MCF 10A (cell line): ENCODE data around the gene FIGLA. TPM values are rescaled to one million over a fixed set of nuclear protein-coding genes. Genes with fewer than 3 reads are reported as not detected.

ENCODE experiments used
- BruUV-seq: library from RNA; stranded (reverse); fragments of 400-500 nt; replicated peaks from 2 replicates; lab custom pipeline; 2021; lab: Mats Ljungman, UMichigan
- CTCF ChIA-PET: fragments of 300-600 bp; sonication (Branson Sonifier 250); formaldehyde crosslinking; extraction: SDS; loops from one replicate; lab custom pipeline; 2021; ENCODE audit warnings: antibody characterized with exemption, inconsistent platforms; lab: Yijun Ruan, JAX
- POLR2A ChIA-PET: fragments of 300-600, 350-650 bp; sonication (Branson Sonifier 250); formaldehyde crosslinking; extraction: SDS; loops from one replicate; lab custom pipeline; 2020; ENCODE audit warnings: antibody characterized with exemption, inconsistent platforms; lab: Yijun Ruan, JAX
- DNase-seq: peaks from one replicate; pipeline ENCODE4 v3.0.0-alpha.2; 2018; ENCODE audit not compliant: unreplicated experiment
- H3K27ac Mint-ChIP-seq: one replicate; pipeline ENCODE4 v1.8.0; 2022; ENCODE audit warnings: mild to moderate bottlenecking, low read depth, mixed read lengths; ENCODE audit not compliant: unreplicated experiment
- H3K27me3 Mint-ChIP-seq: one replicate; pipeline ENCODE4 v1.8.0; 2022; ENCODE audit warnings: mixed read lengths; ENCODE audit not compliant: insufficient read depth, unreplicated experiment
- H3K36me3 Mint-ChIP-seq: one replicate; pipeline ENCODE4 v1.8.0; 2022; ENCODE audit warnings: mild to moderate bottlenecking, moderate library complexity, mixed read lengths; ENCODE audit not compliant: insufficient read depth, unreplicated experiment
- H3K4me1 Mint-ChIP-seq: one replicate; pipeline ENCODE4 v1.8.0; 2022; ENCODE audit warnings: mixed read lengths; ENCODE audit not compliant: insufficient read depth, unreplicated experiment
- H3K4me3 Mint-ChIP-seq: one replicate; pipeline ENCODE4 v1.8.0; 2022; ENCODE audit warnings: mild to moderate bottlenecking, moderate library complexity, mixed read lengths; ENCODE audit not compliant: unreplicated experiment
- H3K9me3 Mint-ChIP-seq: one replicate; pipeline ENCODE4 v1.8.0; 2022; ENCODE audit warnings: mixed read lengths; ENCODE audit not compliant: unreplicated experiment
- intact Hi-C: fragments of 100-400 bp; cut with micrococcal nuclease; formaldehyde crosslinking; loops from 2 replicates; pipeline ENCODE4 v1.14.1; 2022
- total RNA-seq: library from RNA; stranded (reverse); gene quantifications from 2 replicates; pipeline ENCODE4 v1.2.3, GENCODE V29; 2022
- TF ChIP-seq, protein P1 (sequence below): fragments of 200-600 bp; IDR thresholded peaks from one replicate; pipeline ENCODE4 v1.8.0; 2022; ENCODE audit warnings: antibody characterized with exemption, mild to moderate bottlenecking; ENCODE audit not compliant: unreplicated experiment

The FIGLA gene
- total RNA-seq, 1 experiment from 2014 or later, result not detected

DNA sequence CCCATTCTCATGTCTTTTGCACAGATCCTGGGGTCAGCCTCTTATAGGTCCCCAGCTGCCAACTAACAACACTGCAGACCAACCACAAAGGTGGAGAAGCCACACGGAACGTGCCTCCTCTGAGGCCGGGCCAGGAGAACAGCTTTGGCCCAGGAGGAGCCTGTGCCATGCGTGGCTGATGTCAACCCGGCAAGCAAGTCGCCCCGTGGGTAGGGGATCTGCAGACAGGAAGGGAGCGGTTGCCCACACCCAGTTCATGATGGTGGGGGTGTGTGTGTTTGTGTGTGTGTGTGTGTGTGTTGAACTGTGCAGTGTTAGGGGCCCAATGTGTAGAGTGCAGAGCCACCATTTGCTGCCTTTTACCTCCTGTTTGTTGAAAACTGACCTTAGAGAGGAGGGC is 32.4 kb upstream of the FIGLA start:
- TF ChIP-seq, protein P1, sequence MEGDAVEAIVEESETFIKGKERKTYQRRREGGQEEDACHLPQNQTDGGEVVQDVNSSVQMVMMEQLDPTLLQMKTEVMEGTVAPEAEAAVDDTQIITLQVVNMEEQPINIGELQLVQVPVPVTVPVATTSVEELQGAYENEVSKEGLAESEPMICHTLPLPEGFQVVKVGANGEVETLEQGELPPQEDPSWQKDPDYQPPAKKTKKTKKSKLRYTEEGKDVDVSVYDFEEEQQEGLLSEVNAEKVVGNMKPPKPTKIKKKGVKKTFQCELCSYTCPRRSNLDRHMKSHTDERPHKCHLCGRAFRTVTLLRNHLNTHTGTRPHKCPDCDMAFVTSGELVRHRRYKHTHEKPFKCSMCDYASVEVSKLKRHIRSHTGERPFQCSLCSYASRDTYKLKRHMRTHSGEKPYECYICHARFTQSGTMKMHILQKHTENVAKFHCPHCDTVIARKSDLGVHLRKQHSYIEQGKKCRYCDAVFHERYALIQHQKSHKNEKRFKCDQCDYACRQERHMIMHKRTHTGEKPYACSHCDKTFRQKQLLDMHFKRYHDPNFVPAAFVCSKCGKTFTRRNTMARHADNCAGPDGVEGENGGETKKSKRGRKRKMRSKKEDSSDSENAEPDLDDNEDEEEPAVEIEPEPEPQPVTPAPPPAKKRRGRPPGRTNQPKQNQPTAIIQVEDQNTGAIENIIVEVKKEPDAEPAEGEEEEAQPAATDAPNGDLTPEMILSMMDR, result no peak
- no peaks in the 10 kb centered on the region for H3K4me1 Mint-ChIP-seq
- peaks cover 50% of the 10 kb centered on the region for H3K27me3 Mint-ChIP-seq
- ChIA-PET CTCF (no interaction called here), POLR2A (no interaction called here)
- intact Hi-C loops, result no loop called here
- no peaks in the 10 kb centered on the region for H3K36me3 Mint-ChIP-seq
- H3K27ac Mint-ChIP-seq, result no peak overlapping the region
- BruUV-seq, result no TSS peak
- H3K9me3 Mint-ChIP-seq, result no peaks in the 10 kb centered on the region
- no peak overlapping the region for H3K4me3 Mint-ChIP-seq
- no peak for DNase-seq

DNA sequence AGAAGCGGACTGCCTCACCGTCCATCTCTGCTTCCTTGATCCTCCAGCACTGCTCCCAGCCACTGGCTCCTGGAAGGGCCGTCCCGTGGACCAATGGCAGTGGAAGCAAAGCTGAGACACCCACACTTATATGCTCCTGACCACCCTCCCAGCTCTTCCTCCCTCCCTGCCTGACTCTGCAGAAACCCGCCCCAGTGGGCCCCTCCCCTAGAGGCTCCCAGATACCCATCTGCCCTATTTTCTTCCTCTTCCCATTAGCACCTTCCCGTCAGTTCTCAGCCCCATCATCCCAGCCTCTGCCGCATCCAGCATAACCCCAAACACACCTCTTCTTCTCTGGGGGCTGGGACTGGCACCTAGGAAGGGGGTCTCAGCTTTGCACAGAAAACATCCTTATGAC is 30.1 kb upstream of the FIGLA start, which contains the start of gene CLEC4F:
TSS of gene CLEC4F (minus strand) at position 101 of the 400 bp plus-strand sequence. CDS start at position 25, 76 bp downstream.
- Mint-ChIP-seq H3K27ac (no peak within 1 kb of the TSS), H3K9me3 (no peaks in the 10 kb centered on the region), H3K27me3 (peaks cover 57% of the 10 kb centered on the region), H3K36me3 (no peaks in the 10 kb centered on the region), H3K4me3 (no peak within 1 kb of the TSS), H3K4me1 (no peaks in the 10 kb centered on the region)
- TF ChIP-seq, protein P1, result no peak
- intact Hi-C loops, result no loop called here
- BruUV-seq, result no TSS peak
- POLR2A ChIA-PET, result no interaction called here
- DNase-seq, result no peak
- CTCF ChIA-PET, result no interaction called here

DNA sequence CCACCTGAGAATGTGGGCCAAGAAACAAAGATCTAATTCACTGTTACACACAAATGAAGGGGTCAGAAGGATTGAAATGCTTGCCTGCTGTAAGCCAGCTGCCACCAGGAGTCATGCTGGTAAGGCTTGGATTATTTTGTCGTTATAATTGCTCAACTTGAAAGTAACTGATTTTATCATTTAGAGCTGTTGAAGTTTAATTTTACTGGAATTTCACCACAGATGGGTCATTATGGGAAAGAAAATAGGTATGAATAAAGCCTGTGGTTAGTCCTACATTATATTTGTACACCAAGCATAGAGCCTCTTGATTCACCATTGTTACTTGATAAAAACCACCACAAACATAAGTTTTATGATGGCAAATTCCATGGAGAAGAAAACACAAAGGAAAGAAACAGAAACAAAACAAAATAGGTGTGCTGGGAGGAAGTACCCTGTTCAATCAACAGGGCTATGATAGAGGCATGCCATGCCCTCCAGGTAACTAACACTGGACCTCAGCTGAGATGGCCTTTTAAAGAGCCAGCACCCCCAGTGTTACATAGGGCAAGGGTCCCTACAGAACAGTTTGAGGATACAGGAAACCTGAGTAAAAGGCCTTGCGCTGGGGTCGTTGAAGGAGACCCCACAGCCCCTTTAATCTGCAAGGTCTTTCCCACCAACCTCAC is 27.0 kb upstream of the FIGLA start:
- no peaks in the 10 kb centered on the region for H3K36me3 Mint-ChIP-seq
- intact Hi-C loops, result no loop called here
- POLR2A ChIA-PET, result no interaction called here
- H3K27ac Mint-ChIP-seq, result no peak overlapping the region
- CTCF ChIA-PET, result interaction anchor here (0.7 kb wide), 1 partner anchor 135 kb away, joined by 4 read pairs; no protein-coding TSS in a partner anchor
- H3K27me3 Mint-ChIP-seq, result peaks cover 83% of the 10 kb centered on the region
- H3K4me1 Mint-ChIP-seq, result no peaks in the 10 kb centered on the region
- H3K4me3 Mint-ChIP-seq, result no peak overlapping the region
- no peak for DNase-seq
- no TSS peak for BruUV-seq
- TF ChIP-seq, protein P1, result no peak
- no peaks in the 10 kb centered on the region for H3K9me3 Mint-ChIP-seq

GRCh38 chr2:70816726-70817125 is 26.3 kb upstream of the FIGLA start:
- no peak for DNase-seq
- Mint-ChIP-seq H3K36me3 (no peaks in the 10 kb centered on the region), H3K4me3 (no peak overlapping the region), H3K9me3 (no peaks in the 10 kb centered on the region), H3K27me3 (peaks cover 86% of the 10 kb centered on the region), H3K4me1 (no peaks in the 10 kb centered on the region), H3K27ac (no peak overlapping the region)
- TF ChIP-seq, protein P1, result no peak
- no TSS peak for BruUV-seq
- intact Hi-C loops, result no loop called here
- ChIA-PET CTCF (interaction anchor here (1.0 kb wide), 1 partner anchor 131 kb away, joined by 3 read pairs; no protein-coding TSS in a partner anchor), POLR2A (interaction anchor here (0.7 kb wide), 1 partner anchor 220 kb away, joined by 3 read pairs; no protein-coding TSS in a partner anchor)
